K562 (cell line): Measurements from ENCODE around the gene HK2. TPM values are rescaled to one million over a fixed set of nuclear protein-coding genes. Genes with fewer than 3 reads are reported as not detected.

Experiments used
- ATAC-seq: fragments of 200-7000 bp; cut with Tn5 transposase; 3 replicates; pipeline ENCODE4 v1.9.1; 2020; ENCODE audit warnings: moderate library complexity
- BruUV-seq: library from RNA; stranded (reverse); fragments of 400-500 nt; replicated peaks from 2 replicates; lab custom pipeline; 2021; lab: Mats Ljungman, UMichigan
- CTCF ChIA-PET: fragments of 300-600 bp; formaldehyde crosslinking; extraction: SDS; loops from one replicate; lab custom pipeline; 2021; ENCODE audit warnings: low intra/inter-chr PET ratio; lab: Yijun Ruan, JAX
- POLR2A ChIA-PET: fragments of 300-600, 350-650 bp; sonication (Branson Sonifier 250); formaldehyde crosslinking; extraction: SDS; loops from one replicate; lab custom pipeline; 2021; ENCODE audit warnings: antibody characterized with exemption, inconsistent platforms; lab: Yijun Ruan, JAX
- DNase-seq, 4 experiments: peaks; one replicate each; pipeline versions ENCODE4 v3.0.0 to v3.0.0-alpha.2; 2011 to 2018; ENCODE audit warnings: low spot score in 3 of 4, mixed read lengths in 3 of 4; ENCODE audit errors: extremely low read depth in 1 of 4
- FAIRE-seq: peaks from 2 replicates; lab custom pipeline; 2011; peaks lifted over from hg19 to GRCh38; lab: Jason Lieb, UNC
- H2AFZ ChIP-seq: 2 replicates; pipeline ENCODE4 v1.6.0; 2011; ENCODE audit warnings: low read depth, low read length, control low read depth, inconsistent platforms
- H3K27ac ChIP-seq: fragments of 200-600 bp; 3 replicates; pipeline ENCODE4 v1.8.0; 2011; ENCODE audit warnings: low read depth, mild to moderate bottlenecking, control low read depth, inconsistent platforms, low read length, moderate library complexity, mixed read lengths; ENCODE audit errors: extremely low read depth
- H3K27me3 ChIP-seq, 2 experiments: fragments of 300-600 bp in 1 of 2; 2 replicates in 1 of 2; 3 replicates in 1 of 2; pipeline versions ENCODE4 v1.6.0 to v1.8.0; 2011; ENCODE audit warnings: inconsistent platforms in 2 of 2, low read length in 2 of 2, mild to moderate bottlenecking in 1 of 2, mixed read lengths in 1 of 2, moderate library complexity in 1 of 2; ENCODE audit not compliant: control insufficient read depth in 2 of 2, insufficient read depth in 2 of 2
- H3K36me3 ChIP-seq: fragments of 300-600 bp; 3 replicates; pipeline ENCODE4 v1.8.0; 2011; ENCODE audit warnings: mild to moderate bottlenecking, low read length, inconsistent platforms; ENCODE audit not compliant: control insufficient read depth, insufficient read depth
- H3K4me1 ChIP-seq, 2 experiments: fragments of 200-600 bp in 1 of 2; replicated peaks in 1 of 2; 2 replicates in 1 of 2; 3 replicates in 1 of 2; pipeline versions ENCODE4 v1.5.1 to v1.8.0; 2011; ENCODE audit warnings: inconsistent platforms in 2 of 2, low read length in 2 of 2, mild to moderate bottlenecking in 1 of 2, mixed read lengths in 1 of 2, moderate library complexity in 1 of 2; ENCODE audit not compliant: control insufficient read depth in 2 of 2, insufficient read depth in 2 of 2
- H3K4me2 ChIP-seq: 2 replicates; pipeline ENCODE4 v1.6.1; 2011; ENCODE audit warnings: low read length, control low read depth, inconsistent platforms, mixed read lengths; ENCODE audit not compliant: insufficient read depth
- H3K4me3 ChIP-seq: fragments of 200-600 bp; sonication (generic), shearing (Covaris generic); 2 replicates; pipeline ENCODE4 v1.5.1; 2016; ENCODE audit warnings: control low read depth, inconsistent platforms
- H3K79me2 ChIP-seq: fragments of 200-600 bp; 3 replicates; pipeline ENCODE4 v1.8.0; 2011; ENCODE audit warnings: low read length, inconsistent platforms; ENCODE audit not compliant: control insufficient read depth, insufficient read depth
- H3K9ac ChIP-seq, 2 experiments: 2 replicates each; pipeline versions ENCODE4 v1.6.0 to v1.6.1; 2011; ENCODE audit warnings: low read depth in 2 of 2, low read length in 2 of 2, control low read depth in 1 of 2, inconsistent platforms in 1 of 2, mild to moderate bottlenecking in 1 of 2, mixed read lengths in 1 of 2; ENCODE audit not compliant: insufficient read depth in 1 of 2
- H3K9me1 ChIP-seq: one replicate; pipeline ENCODE4 v1.6.0; 2011; ENCODE audit warnings: inconsistent platforms, mild to moderate bottlenecking, low read length, moderate library complexity; ENCODE audit not compliant: control insufficient read depth, insufficient read depth
- H3K9me3 ChIP-seq: replicated peaks from 2 replicates; pipeline ENCODE4 v1.5.1; 2011; ENCODE audit warnings: low read depth, low read length, inconsistent platforms; ENCODE audit not compliant: control insufficient read depth, insufficient read depth
- H4K20me1 ChIP-seq: replicated peaks from 2 replicates; pipeline ENCODE4 v1.6.1; 2011; ENCODE audit warnings: low read length, inconsistent platforms, mixed read lengths; ENCODE audit not compliant: control insufficient read depth, insufficient read depth
- HSF4 ChIP-seq: fragments of 250-450 bp; sonication (Bioruptor Pico); IDR thresholded peaks from 2 replicates; pipeline ENCODE4 v2.1.2; 2022; ENCODE audit warnings: mild to moderate bottlenecking, moderate library complexity, borderline replicate concordance
- NFYB ChIP-seq: IDR thresholded peaks from 2 replicates; pipeline ENCODE4 v1.6.1; 2011; ENCODE audit warnings: mild to moderate bottlenecking, moderate library complexity; ENCODE audit not compliant: insufficient read length; ENCODE audit errors: extremely low read depth
- POLR3A ChIP-seq: IDR thresholded peaks from 2 replicates; pipeline ENCODE4 v1.6.1; 2011; ENCODE audit warnings: borderline replicate concordance, mild to moderate bottlenecking, moderate library complexity; ENCODE audit not compliant: insufficient read length, insufficient read depth; ENCODE audit errors: extremely low read depth
- RBM25 ChIP-seq: fragments of 200-400 bp; formaldehyde crosslinking; IDR thresholded peaks from 2 replicates; pipeline ENCODE4 v1.6.1; 2018; ENCODE audit warnings: low read length, low read depth, moderate library complexity; ENCODE audit not compliant: severe bottlenecking
- SIN3A ChIP-seq, 2 experiments: fragments of 150-350 bp in 1 of 2; IDR thresholded peaks; 2 replicates each; pipeline ENCODE4 v1.6.1; 2011 to 2016; ENCODE audit warnings: borderline replicate concordance in 2 of 2, low read depth in 2 of 2, low read length in 2 of 2, mild to moderate bottlenecking in 2 of 2, moderate library complexity in 2 of 2; ENCODE audit not compliant: control insufficient read depth in 1 of 2
- SMAD2 ChIP-seq: fragments of 150-350 bp; IDR thresholded peaks from 2 replicates; pipeline ENCODE4 v1.6.1; 2014; ENCODE audit warnings: low read depth, mild to moderate bottlenecking, low read length
- SMAD4 ChIP-seq: fragments of 250-450 bp; sonication (Bioruptor Pico); conservative IDR thresholded peaks from 2 replicates; pipeline ENCODE4 v1.8.0; 2021; ENCODE audit warnings: inconsistent platforms, mild to moderate bottlenecking, moderate library complexity
- SMARCB1 ChIP-seq: IDR thresholded peaks from 2 replicates; pipeline ENCODE4 v1.6.1; 2011; ENCODE audit warnings: improper control_type of control experiment, low read depth; ENCODE audit not compliant: insufficient read length
- ZBTB7A ChIP-seq: IDR thresholded peaks from 2 replicates; pipeline ENCODE4 v1.6.1; 2011; ENCODE audit warnings: low read depth, mild to moderate bottlenecking, low read length, moderate library complexity, borderline replicate concordance; ENCODE audit not compliant: control insufficient read depth
- ZNF143 ChIP-seq: sonication (generic); formaldehyde crosslinking; IDR thresholded peaks from 2 replicates; pipeline ENCODE4 v1.9.0; 2022; ENCODE audit warnings: mild to moderate bottlenecking, missing genetic modification reagents
- WGBS: fragments of 100-300 bp; shearing (Covaris generic); methylation state at CpG from one replicate; pipeline ENCODE4 v1.1.6; 2016; ENCODE audit warnings: low coverage, mixed read lengths; ENCODE audit not compliant: insufficient coverage; ENCODE audit errors: missing lambda C conversion rate; 5-methylcytosine and 5-hydroxymethylcytosine counted together
- in situ Hi-C: fragments of 300-500 bp; cut with MboI; formaldehyde crosslinking; loops from 4 replicates; pipeline ENCODE4 v1.15.0; 2018; ENCODE audit warnings: inconsistent platforms, mixed read lengths
- intact Hi-C: fragments of 100-400 bp; cut with micrococcal nuclease; formaldehyde crosslinking; loops from 2 replicates; pipeline ENCODE4 v1.14.2; 2022
- polyA plus RNA-seq, 8 experiments: library from polyadenylated mRNA; depleted of rRNA in 4 of 8; stranded (reverse) in 5 of 8; unstranded in 3 of 8; fragments of >200 nt; fragmentation: Nextera tagmentation in 2 of 8; fragmentation: Illumina TruSeq in 1 of 8; extraction: Ambion mirVana in 2 of 8; extraction: Trizol in 1 of 8; gene quantifications; 2 replicates each; pipeline versions ENCODE4 v1.2.1 to v1.2.3, GENCODE V29; 2011 to 2014; ENCODE audit warnings: inconsistent platforms in 1 of 8, missing spikeins in 1 of 8
- total RNA-seq, 7 experiments: library from RNA; depleted of rRNA in 6 of 7; stranded (reverse); fragments of >200 nt in 6 of 7; fragmentation: Illumina TruSeq in 2 of 7; extraction: Trizol in 2 of 7; gene quantifications; 2 replicates each; pipeline versions ENCODE4 v1.2.1 to v1.2.3, GENCODE V29; 2011 to 2021; ENCODE audit warnings: low replicate concordance in 1 of 7
- TF ChIP-seq, protein P1 (sequence below), 2 experiments: IDR thresholded peaks; 2 replicates each; pipeline ENCODE4 v1.6.1; 2011; ENCODE audit warnings: borderline replicate concordance in 1 of 2, control low read depth in 1 of 2, low read depth in 1 of 2, low read length in 1 of 2, mild to moderate bottlenecking in 1 of 2, mixed read lengths in 1 of 2, moderate library complexity in 1 of 2; ENCODE audit not compliant: insufficient read depth in 1 of 2, insufficient read length in 1 of 2, poor library complexity in 1 of 2, severe bottlenecking in 1 of 2; ENCODE audit errors: extremely low read depth in 1 of 2
- TF ChIP-seq, protein P2 (sequence below): fragments of 200-800 bp; sonication (Bioruptor generic); IDR thresholded peaks from 2 replicates; pipeline ENCODE4 v1.6.1; 2017; ENCODE audit warnings: missing genetic modification characterization, missing compliant biosample characterization
- TF ChIP-seq, protein P3 (sequence below): fragments of 250-450 bp; sonication (Bioruptor Pico); IDR thresholded peaks from 2 replicates; pipeline ENCODE4 v1.5.1; 2021; ENCODE audit warnings: mild to moderate bottlenecking

Gene HK2
- total and polyA plus RNA-seq, 9 of the 15 experiments (the other 6 are each of a cell fraction or from before 2014, with no cell fraction given): 4.7 to 56.0 (median 19.9) TPM

DNA sequence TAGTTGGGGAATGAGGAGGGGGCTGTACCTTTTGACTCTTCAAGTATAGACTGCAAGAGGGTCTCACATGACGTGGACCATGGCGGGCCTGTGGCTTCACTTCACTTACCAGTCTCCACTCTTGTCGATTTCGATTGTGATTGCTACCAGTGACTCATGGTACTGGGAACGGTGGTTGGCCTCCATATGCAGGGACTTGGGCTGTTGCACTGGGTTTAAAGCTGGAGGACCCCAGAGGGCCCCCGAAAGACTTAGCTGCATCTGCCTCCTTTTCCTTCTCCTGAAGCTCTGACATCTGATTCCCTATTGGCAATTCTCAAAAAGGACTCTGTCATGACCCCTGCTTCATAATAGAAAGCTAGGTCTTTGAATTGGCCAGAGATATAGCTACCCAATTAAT is 43.4 kb downstream of the HK2 start (continued):
- TF ChIP-seq, protein P1, sequence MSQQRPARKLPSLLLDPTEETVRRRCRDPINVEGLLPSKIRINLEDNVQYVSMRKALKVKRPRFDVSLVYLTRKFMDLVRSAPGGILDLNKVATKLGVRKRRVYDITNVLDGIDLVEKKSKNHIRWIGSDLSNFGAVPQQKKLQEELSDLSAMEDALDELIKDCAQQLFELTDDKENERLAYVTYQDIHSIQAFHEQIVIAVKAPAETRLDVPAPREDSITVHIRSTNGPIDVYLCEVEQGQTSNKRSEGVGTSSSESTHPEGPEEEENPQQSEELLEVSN (IDR thresholded peaks at IDR 0.05; ENCODE audit: borderline replicate concordance in 1 of 2, extremely low read depth in 1 of 2, insufficient read depth in 1 of 2, insufficient read length in 1 of 2, low read depth in 1 of 2, low read length in 1 of 2, poor library complexity in 1 of 2, severe bottlenecking in 1 of 2): no peak
- TF ChIP-seq, protein P2, sequence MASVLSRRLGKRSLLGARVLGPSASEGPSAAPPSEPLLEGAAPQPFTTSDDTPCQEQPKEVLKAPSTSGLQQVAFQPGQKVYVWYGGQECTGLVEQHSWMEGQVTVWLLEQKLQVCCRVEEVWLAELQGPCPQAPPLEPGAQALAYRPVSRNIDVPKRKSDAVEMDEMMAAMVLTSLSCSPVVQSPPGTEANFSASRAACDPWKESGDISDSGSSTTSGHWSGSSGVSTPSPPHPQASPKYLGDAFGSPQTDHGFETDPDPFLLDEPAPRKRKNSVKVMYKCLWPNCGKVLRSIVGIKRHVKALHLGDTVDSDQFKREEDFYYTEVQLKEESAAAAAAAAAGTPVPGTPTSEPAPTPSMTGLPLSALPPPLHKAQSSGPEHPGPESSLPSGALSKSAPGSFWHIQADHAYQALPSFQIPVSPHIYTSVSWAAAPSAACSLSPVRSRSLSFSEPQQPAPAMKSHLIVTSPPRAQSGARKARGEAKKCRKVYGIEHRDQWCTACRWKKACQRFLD: no peak
- no peak for TF ChIP-seq SMAD4 (CRISPR knock-in tag)
- TF ChIP-seq, all 486 proteins: peak for 0

DNA sequence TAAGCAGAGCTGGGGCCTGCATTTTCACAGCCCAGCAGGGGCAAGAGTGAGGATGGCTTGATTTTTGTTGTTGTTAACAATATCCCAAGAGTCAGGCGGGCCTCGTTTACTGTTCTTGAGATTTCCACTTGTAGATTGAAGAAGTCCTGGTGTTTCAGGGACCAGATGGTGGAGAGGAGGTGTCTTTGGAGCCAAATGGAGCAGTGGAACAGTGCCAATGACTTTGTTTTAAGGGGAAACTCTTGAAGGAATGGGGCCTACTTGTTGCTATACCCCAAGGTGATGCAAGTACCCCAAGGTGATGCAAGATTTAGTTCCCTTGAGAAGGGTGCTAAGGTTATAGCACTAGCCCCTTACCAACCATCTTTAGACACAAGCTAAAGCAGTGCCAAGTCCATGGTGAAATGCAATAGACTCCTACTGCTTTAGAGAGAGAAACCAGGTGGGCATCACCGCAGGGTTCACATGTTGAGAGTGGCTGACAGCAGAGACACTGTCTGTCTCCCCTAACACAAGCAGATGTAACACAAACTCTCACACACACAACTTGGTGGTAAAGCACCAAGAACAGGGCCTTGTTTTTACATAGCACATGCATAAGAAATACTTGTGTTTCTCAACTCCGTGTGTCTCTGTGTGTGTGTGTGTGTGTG is 44.0 kb downstream of the HK2 start:
- 79% methylated on average over 4 of the region's 4 CpGs for WGBS
- H3K36me3 ChIP-seq: peaks cover 98% of the 10 kb centered on the region
- CTCF ChIA-PET: interaction anchor here (3.0 kb wide), 1 partner anchor 187 kb away, joined by 19 read pairs; no protein-coding TSS in a partner anchor
- TF ChIP-seq ZNF143 (CRISPR knock-in tag) (no peak), ZBTB7A (no peak), HSF4 (no peak), NFYB (no peak), SMAD2 (no peak), SMARCB1 (no peak), POLR3A (no peak), SIN3A (IDR thresholded peaks at IDR 0.05; ENCODE audit: borderline replicate concordance in 2 of 2, control insufficient read depth in 1 of 2, low read depth in 2 of 2, low read length in 2 of 2) (no peak), RBM25 (no peak)
- TF ChIP-seq, protein P3, sequence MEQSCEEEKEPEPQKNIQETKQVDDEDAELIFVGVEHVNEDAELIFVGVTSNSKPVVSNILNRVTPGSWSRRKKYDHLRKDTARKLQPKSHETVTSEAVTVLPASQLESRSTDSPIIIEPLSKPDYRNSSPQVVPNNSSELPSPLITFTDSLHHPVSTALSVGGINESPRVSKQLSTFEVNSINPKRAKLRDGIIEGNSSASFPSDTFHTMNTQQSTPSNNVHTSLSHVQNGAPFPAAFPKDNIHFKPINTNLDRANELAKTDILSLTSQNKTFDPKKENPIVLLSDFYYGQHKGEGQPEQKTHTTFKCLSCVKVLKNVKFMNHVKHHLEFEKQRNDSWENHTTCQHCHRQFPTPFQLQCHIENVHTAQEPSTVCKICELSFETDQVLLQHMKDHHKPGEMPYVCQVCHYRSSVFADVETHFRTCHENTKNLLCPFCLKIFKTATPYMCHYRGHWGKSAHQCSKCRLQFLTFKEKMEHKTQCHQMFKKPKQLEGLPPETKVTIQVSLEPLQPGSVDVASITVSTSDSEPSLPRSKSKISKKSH (CRISPR knock-in tag): no peak
- no peaks in the 10 kb centered on the region for H3K9me1 ChIP-seq
- no peak overlapping the region for H3K27ac ChIP-seq
- no peak overlapping the region for H3K9ac ChIP-seq
- POLR2A ChIA-PET: interaction anchor here (1.1 kb wide), 1 partner anchor 39 kb away, joined by 6 read pairs; no protein-coding TSS in a partner anchor
- DNase-seq (no peak), FAIRE-seq (no peak), ATAC-seq (no peak)
- no peaks in the 10 kb centered on the region for H3K4me1 ChIP-seq
- H3K4me2 ChIP-seq: no peak overlapping the region
- no peaks in the 10 kb centered on the region for H3K27me3 ChIP-seq
- no peaks in the 10 kb centered on the region for H3K79me2 ChIP-seq
- no peak overlapping the region for H3K4me3 ChIP-seq
- no peak overlapping the region for H2AFZ ChIP-seq
- H3K9me3 ChIP-seq: no peaks in the 10 kb centered on the region
- no peaks in the 10 kb centered on the region; the same call in 1 of the 2 replicates for H4K20me1 ChIP-seq
- BruUV-seq: no TSS peak
- intact Hi-C loops: loop anchor here (2.0 to 5.0 kb wide), 2 partner anchors 41 to 293 kb away; no protein-coding TSS in a partner anchor
- in situ Hi-C loops: loop anchor here (5.0 kb wide), 1 partner anchor 176 kb away; no protein-coding TSS in a partner anchor
